GM12873 (cell line): ENCODE measurements around the gene EFCAB6.

Source experiments
- TF ChIP-seq, protein P1 (sequence below): IDR thresholded peaks from 2 replicates; pipeline ENCODE4 v1.5.1; 2012; ENCODE audit warnings: low read depth, mild to moderate bottlenecking, moderate library complexity, low read length, control low read depth; ENCODE audit not compliant: insufficient read depth; ENCODE audit errors: missing control alignments

The EFCAB6 gene

DNA sequence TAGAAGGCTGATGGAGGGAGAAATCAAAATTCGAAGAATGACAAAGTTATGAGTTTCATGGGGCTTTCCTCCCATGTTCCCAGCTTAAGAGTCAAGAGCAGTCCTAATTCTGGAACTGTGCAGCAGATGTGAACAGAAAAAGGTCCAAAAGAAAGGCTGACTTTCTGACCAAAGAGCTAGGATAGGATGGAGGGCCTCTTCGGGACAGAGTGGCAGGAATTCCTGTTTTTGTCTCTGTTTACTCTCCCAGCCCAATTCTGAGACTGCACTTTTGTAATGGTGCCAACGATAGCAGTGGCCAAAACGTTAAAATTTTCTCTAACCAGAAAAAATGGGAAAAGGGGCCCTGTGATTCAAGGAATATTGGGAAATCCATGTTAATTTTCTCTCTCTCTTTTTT lies 193.6 kb downstream of the EFCAB6 start:
- TF ChIP-seq, protein P1, sequence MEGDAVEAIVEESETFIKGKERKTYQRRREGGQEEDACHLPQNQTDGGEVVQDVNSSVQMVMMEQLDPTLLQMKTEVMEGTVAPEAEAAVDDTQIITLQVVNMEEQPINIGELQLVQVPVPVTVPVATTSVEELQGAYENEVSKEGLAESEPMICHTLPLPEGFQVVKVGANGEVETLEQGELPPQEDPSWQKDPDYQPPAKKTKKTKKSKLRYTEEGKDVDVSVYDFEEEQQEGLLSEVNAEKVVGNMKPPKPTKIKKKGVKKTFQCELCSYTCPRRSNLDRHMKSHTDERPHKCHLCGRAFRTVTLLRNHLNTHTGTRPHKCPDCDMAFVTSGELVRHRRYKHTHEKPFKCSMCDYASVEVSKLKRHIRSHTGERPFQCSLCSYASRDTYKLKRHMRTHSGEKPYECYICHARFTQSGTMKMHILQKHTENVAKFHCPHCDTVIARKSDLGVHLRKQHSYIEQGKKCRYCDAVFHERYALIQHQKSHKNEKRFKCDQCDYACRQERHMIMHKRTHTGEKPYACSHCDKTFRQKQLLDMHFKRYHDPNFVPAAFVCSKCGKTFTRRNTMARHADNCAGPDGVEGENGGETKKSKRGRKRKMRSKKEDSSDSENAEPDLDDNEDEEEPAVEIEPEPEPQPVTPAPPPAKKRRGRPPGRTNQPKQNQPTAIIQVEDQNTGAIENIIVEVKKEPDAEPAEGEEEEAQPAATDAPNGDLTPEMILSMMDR, result no peak

DNA sequence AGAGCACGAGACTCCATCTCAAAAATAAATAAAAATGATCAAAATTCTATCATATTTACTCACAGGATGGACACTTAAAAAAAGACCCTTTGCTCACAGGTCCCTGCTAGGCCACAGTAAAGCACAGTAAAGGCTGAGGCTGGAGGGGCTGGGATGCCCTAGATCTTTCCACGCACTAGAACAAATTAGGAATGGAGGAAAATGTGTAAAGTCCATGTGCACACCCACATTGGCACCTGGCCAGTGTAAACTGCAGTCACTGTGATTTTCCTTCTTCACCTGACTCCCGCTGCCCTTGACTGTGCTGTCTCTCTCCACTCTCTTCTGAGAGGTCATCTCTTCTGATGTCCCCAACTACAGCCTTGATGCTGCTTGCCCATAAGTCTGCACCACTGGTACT lies 195.5 kb downstream of the EFCAB6 start:
- TF ChIP-seq, protein P1, result no peak

DNA sequence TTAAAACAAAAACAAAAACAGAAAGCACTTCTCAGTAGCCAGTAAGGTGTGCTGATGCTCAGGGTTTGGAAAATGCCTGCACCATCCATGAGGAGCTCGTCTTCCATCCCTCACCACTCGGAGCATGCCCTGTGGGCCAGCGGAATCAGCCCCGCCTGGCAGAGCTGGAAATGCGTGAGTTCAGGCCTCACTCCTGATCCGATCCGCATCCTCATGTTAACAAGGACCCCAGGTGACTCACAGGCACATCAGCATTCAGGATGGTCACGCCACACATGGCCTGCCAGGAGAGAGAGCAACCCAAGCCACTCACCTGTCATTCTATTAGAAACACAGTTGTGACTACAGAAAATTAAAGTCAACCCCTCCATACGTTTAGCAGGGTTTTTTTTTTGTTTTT lies 211.8 kb downstream of the EFCAB6 start:
- TF ChIP-seq, protein P1, result no peak

DNA sequence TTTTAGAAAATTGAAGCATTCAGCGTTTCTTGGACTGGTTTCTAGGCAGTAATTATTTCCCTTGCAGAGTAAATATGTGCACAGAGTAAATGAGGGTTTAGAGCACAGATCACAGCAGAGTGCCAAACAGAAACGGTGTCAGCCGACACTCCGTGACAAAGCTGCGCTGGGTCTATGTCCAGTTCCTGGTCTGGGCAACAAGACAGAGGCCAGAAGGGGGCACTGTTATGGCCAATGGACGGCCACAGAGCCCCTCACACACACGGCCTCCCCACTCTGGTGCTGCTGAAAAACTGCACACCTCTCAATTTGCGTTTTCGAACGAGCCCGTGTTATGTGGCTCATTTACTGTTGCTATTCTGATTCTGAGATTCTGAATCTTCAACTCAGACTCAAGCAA lies 219.6 kb downstream of the EFCAB6 start:
- TF ChIP-seq, protein P1, result no peak

DNA sequence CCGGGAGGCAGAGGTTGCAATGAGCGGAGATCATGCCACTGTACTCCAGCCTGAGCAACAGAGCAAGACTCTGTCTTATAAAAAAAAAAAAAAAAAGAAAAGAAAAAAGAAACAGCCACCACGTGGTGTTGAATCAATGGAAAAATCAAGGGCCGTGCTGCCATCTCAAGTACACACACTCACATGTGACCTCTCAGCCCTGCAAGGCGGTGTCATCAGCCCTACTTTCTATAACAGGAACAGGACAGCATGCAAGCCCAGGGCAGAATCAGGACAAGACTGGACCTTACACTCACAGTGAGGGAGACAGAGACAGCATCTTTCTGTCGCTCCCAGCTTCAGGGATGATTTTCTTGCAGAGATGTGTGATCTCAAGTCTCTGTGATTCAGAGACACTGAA lies 220.7 kb downstream of the EFCAB6 start:
- TF ChIP-seq, protein P1, result no peak

DNA sequence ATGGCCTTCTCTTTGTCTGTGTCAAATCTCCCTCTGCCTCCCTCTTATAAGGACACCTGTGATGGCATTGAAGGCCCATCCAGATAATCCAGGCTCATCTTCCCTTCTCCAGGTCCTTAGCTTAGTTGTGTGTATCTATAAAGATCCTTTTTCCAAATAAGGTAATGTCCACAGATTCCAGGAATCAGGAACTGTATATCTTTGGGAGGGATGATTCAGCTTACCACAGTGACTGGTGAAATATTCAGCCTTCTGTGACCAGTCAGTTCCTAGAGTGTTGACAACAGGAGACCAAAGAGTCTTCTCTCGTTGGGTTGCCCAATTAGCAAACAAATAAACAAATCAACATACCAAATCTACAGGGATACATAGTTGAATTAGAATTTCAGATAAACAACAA lies 224.5 kb downstream of the EFCAB6 start:
- TF ChIP-seq, protein P1, result no peak

DNA sequence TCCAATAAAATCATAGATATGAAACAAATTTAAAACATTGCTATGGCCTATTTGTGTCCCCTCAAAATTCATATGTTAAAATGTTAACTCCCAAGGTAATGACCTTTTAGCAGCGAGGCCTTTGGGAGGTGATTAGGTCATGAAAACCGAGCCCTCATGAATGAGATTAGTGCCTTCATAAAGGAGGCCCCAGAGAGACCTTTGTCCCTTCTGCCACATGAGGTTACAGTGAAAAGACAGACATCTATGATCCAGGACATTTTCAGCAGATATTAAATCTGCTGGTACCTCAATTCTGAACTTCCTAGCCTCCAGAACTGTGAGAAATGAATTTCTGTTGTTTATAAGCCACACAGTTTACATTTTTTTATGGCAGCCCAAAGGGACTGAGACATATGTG lies 228.6 kb downstream of the EFCAB6 start:
- TF ChIP-seq, protein P1, result no peak
